ENCODE results near the gene SLC26A8.
"Not testable (repeated sequence)": the region's sequence is repeated elsewhere in the genome, so short reads cannot be mapped to it uniquely, and the experiment has no call there.

SLC26A8 gene

DNA sequence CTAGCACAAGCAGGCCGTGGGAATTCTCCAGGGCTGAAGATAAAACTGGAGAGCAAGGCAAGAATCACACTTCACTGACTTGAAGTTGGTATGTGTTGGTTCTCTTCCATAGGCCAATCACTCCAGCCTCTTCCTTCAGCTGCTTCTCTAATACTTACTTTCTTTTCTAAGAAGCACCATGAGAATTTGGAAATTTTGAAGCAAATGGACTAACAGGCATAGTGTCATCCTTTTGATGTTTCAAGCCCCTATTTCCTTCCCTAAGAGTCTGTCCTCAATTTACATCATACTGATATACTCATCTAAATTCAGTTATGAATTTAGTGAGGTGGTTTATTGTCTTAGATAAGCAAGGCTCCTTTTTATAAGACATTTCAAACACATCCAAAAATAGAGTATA lies 24.0 kb downstream of the SLC26A8 start:
- no peak for DNase-seq

- no peak for DNase-seq
Measured at GRCh38 chr6:35993150-35993549, 31.3 kb downstream of the SLC26A8 start.

- not testable (repeated sequence) for DNase-seq
Measured at GRCh38 chr6:35988047-35988446, 36.4 kb downstream of the SLC26A8 start.

DNA sequence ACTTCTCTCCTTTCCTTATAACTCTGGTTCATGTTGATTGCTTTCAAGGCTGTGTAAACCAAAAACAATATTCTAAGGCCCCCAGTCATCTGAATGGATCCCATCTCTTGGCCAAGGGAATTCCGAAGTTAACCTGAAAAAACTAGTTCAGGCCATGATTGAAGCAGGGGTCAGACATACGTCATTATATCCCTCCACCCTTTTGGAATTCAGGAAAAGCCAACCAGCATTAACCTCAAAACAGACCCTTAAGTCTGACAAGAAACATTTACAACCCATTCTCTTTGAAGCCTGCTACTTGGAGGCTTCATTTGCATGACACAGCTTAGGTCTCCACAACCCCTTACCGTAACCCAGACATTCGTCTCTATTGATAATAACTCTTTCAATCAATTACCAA lies 39.7 kb downstream of the SLC26A8 start:
- DNase-seq: no peak

- DNase-seq: no peak
Measured at GRCh38 chr6:35980991-35981645, 43.3 kb downstream of the SLC26A8 start.

DNA sequence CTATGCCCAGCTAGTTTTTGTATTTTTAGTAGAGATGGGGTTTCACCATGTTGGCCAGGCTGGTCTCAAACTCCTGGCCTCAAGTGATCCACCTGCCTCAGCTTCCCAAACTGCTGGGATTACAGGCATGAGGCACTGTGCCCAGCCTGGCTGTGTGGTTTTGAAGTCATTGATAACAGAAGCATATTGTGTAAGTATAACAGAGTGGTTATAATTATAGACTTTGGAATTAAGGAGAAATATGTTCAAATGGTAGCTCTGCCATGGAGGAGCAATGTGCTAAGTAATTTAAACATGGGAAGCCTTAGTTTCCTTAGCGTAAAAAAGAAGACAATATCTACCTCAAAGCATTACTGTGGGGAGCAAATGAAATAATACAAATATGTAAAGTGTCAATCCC lies 44.3 kb downstream of the SLC26A8 start:
- DNase-seq: not testable (repeated sequence)

DNA sequence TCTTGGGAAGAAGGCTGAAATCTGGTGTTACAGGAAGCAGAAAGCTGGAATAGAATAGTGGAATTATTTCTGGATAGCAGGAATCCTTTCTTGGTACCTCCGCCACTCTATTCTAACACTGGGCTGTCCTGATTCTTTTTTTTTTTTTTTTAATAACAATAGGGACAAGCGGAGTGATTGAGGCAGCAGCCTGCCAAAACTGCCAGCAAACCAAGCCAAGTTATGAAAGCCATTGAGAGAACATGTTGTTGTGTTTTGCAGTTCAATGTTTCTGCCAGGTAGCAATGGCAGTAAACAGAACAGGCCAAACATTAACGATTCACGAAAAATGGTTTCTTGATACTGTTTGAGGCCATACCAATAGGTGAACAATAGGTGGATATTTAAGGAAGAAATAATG lies 47.1 kb downstream of the SLC26A8 start:
- DNase-seq: no peak

GRCh38 chr6:35973670-35974222 lies 50.7 kb downstream of the SLC26A8 start:
- DNase-seq: no peak

DNA sequence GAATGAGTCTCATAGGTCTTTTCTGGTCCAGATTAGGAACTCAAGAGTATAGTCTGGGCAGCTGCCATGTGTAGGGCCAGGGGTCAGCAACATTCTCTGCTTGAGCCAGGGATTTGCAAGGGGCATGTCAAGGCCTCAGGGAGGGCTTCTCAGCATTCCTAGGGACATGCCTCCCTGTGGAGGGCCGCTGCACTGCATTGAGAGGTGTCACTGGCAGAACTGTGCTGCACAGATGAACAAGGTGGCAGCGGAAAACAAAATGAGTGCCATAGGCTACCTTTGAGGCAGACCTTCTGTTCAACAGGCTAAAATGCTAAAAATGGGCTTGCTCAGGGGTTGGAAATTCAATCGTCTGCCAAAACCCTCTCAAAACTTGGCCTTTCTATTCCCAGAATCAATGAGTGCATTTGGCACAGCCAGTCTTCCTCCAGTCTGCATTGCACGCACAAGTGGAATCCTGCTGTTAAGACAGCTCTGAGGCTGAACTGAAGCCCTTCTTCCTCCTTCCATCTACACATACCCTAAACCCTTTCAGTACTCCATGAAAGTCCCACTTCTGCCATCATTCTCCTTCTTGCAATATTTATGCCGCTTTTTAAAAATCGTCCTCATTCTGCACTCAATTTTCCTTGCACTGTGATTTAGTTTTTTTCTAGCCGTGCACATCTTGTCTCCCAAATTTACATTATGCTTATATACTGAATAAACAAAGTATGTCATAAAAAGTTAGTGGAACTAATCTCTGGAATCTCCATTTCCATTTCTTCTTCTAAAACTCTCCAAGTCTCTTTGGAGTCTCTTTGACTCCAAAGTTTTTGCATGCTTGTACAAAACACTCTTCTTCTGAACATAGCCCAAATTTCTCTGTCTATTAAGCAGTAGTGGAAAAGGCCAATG lies 51.7 kb downstream of the SLC26A8 start:
- no peak for DNase-seq

GRCh38 chr6:35970181-35970580 lies 54.3 kb downstream of the SLC26A8 start:
- DNase-seq: no peak

DNA sequence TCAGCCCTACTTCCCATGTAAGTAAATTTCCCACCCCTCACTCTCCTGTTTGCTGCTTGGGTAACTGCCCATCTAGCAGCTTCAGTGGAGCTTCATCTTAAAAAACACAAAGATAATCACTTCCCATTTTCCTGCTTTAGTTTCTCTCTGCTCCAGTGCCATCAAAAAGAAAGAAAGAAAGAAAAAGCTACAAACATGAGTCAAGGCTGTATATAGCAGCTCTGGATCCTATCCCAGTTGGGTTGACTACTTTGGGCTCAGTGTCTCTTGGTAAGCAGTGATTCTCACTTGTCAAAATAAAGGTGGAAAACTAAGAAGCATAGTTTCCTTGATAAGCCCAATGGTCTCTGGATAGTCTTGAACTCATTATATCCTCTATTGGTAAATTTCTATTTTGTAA lies 54.8 kb downstream of the SLC26A8 start:
- no peak for DNase-seq

DNA sequence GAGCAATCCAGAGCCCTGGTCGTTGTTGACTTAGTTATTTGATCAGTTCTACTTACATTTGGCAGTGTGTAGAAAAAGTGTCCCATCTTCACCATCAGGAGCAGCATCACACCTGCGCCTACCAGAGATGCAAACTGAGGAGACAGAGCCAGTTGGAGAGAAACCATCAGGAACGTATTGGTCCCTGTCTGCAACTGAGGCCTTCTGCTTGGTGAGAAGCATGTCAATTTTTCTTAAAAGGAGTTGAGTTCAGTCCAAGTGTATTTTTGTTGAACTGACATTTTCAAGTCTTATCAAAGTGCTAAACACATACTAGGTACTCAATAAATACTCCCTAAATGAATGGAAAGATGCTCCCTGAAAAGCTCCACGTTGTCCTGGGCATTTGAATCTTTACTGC lies 55.6 kb downstream of the SLC26A8 start:
- no peak for DNase-seq

GRCh38 chr6:35967076-35967774 lies 57.2 kb downstream of the SLC26A8 start:
- DNase-seq: peak; percentile 10

- no peak for DNase-seq
Measured at GRCh38 chr6:35962779-35963560, 61.5 kb downstream of the SLC26A8 start.

- DNase-seq: no peak
Measured at GRCh38 chr6:35960187-35960586, 64.3 kb downstream of the SLC26A8 start.

- no peak for DNase-seq
Measured at GRCh38 chr6:35955970-35956369, 68.5 kb downstream of the SLC26A8 start.

DNA sequence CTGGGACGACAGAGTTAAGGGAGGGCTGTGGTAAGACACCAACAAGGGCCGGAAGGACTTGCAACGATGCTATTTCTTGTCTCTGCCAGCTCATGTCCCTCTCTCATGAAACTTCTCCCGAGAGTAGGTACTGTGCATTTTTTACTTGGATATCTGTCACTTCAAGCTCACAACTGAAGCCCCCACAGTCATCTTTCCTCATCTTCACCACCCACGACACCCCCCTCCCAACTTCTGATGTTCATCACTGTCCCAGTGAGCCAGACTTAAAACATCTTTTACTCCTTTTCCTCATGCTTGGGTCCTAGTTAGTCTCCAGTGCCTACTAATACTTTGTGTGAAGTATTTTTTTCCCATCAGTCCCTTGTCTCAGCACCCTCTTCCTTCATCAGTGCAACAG lies 68.9 kb downstream of the SLC26A8 start:
- no peak for DNase-seq

DNA sequence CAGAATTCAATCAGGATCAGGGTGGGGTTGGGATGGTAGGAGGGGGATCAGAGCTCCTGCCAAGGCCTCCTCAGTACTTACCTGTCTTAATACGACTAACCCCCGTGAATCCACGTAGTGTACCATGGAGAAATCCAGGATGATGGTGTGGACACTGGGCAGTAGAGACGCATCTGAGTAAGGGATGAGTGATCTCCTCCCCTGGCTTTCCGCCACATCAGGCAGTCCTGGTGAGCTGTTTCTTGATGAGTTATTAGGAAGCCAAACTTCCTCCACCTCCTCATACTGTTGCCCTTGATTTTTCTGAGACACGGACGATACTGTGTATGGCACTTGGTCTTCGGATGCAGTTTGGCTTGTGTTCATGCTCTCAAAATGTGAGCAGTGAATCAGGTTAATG lies 69.4 kb downstream of the SLC26A8 start:
- DNase-seq: no peak

DNA sequence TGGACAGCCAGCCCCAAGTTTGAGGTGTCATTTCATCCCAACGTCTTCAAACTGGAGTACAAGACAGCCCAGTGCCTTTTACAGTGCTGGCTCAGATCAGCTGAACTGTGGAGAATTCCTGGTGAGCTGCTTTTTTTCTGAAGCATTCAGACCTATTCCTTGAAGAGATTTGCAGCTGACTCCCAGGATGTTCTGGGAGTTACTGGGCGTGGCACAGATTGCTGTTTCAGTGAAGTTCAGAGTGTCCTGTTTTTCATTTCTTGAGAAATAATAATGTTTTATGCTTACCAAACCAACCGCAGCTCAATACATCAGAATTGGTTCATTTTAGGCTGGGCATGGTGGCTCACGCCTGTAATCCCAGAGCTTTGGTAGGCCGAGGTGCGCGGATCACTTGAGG lies 70.1 kb downstream of the SLC26A8 start:
- DNase-seq: no peak

DNA sequence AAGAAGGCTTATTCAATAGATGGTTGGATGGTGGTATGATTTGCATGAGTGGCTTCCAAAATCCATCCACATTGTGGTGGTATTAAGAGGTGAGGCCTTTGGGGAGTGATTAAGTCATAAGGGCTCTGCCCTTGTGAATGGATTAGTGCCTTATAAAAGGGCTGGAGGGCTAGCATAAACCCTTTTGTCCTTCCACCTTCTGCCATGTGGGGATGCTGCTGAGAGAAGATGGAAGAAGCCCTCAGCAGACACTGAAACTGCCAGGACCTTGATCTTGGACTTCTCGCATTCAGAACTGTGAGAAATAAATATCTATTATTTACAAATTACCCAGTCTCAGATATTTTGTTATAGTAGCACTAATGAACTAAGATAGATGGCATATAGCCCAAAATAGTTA lies 75.7 kb downstream of the SLC26A8 start:
- no peak for DNase-seq

DNA sequence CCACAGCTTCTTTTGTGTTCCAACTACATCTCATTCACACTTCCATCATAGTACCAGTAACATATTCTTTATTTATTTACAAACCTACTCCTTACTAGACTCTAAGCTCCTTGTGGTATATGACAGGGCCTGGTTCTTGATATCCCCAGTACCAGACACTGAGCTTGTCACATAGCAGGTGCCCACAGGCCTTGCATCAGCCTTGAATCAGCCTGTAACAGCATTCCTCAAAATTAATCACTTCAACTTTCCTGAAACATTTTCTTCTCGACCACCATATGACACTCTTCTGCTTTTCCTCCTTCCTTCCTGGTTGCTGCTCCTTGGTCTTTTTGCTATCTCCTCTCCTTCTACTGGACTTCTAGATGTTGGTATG lies 78.8 kb downstream of the SLC26A8 start:
- DNase-seq: no peak

- DNase-seq: no peak
Measured at GRCh38 chr6:35943390-35943789, 81.1 kb downstream of the SLC26A8 start.

DNA sequence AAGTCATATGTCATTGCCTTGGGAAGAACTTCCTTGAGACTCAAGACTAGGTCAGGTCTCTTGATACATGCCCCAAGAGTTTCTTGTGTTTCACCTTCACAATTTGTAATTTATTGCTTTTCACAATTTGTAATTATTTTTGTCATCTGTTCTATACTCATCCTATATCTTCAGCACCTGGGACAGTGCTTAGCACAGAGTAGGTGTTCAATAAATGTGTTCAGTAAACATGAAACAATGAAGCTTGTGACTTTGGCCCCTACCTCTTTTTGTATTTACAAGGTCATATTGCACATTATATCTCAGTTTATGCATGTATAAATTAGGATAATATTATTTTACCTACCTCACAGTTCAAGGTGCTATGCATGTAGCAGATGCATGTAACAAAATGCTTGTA lies 82.1 kb downstream of the SLC26A8 start:
- no peak for DNase-seq

Measured in NCI-H774 (cell line).